Neural cell (in vitro differentiated cells): ENCODE results near the gene ATP2B2.

ENCODE experiments used
- EP300 ChIP-seq: fragments of 450-650 bp; conservative IDR thresholded peaks from 2 replicates; pipeline ENCODE4 v1.6.1; 2014; ENCODE audit warnings: antibody characterized with exemption, mild to moderate bottlenecking, moderate library complexity; ENCODE audit not compliant: poor library complexity, severe bottlenecking
- TF ChIP-seq, protein P1 (sequence below): fragments of 450-650 bp; IDR thresholded peaks from 2 replicates; pipeline ENCODE4 v1.5.1; 2014; ENCODE audit warnings: antibody characterized with exemption, mild to moderate bottlenecking, moderate library complexity; ENCODE audit not compliant: poor library complexity, severe bottlenecking

DNA sequence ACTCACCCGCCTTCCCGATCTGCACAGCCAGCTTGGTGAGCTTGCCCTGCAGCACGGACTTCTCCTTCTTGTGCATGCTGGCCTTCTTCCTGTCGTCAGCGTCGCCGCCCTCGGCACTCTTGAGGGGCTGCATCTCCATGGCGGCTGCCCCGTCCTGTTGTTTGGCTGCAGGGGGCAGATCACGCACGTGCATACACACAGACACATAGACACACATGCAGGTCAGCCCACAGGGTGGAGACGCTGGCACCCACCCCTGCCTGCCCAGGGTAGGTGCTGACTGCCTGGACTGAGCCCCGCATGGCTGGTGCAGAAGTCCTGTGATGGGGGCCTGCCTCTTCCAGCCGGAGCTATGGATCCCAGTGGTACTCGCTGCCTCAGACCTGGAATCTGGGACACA lies 127.1 kb downstream of the ATP2B2 start:
- TF ChIP-seq, protein P1, sequence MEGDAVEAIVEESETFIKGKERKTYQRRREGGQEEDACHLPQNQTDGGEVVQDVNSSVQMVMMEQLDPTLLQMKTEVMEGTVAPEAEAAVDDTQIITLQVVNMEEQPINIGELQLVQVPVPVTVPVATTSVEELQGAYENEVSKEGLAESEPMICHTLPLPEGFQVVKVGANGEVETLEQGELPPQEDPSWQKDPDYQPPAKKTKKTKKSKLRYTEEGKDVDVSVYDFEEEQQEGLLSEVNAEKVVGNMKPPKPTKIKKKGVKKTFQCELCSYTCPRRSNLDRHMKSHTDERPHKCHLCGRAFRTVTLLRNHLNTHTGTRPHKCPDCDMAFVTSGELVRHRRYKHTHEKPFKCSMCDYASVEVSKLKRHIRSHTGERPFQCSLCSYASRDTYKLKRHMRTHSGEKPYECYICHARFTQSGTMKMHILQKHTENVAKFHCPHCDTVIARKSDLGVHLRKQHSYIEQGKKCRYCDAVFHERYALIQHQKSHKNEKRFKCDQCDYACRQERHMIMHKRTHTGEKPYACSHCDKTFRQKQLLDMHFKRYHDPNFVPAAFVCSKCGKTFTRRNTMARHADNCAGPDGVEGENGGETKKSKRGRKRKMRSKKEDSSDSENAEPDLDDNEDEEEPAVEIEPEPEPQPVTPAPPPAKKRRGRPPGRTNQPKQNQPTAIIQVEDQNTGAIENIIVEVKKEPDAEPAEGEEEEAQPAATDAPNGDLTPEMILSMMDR = no peak
- no peak for TF ChIP-seq EP300
